Hepatocyte (in vitro differentiated cells): ENCODE measurements around the gene UXS1. TPM values are rescaled to one million over a fixed set of nuclear protein-coding genes. Genes with fewer than 3 reads are reported as not detected.

ENCODE experiments used
- DNase-seq: peaks from one replicate; pipeline ENCODE4 v3.0.0-alpha.2; 2016; ENCODE audit warnings: low spot score
- H2AFZ ChIP-seq: fragments of 200-600 bp; sonication (generic); 2 replicates; pipeline ENCODE4 v1.6.0; 2016; ENCODE audit warnings: antibody characterized with exemption, mild to moderate bottlenecking
- H3K27ac ChIP-seq: fragments of 200-600 bp; sonication (generic); 2 replicates; pipeline ENCODE4 v1.5.1; 2016; ENCODE audit warnings: mild to moderate bottlenecking
- H3K27me3 ChIP-seq: fragments of 200-600 bp; sonication (generic); 2 replicates; pipeline ENCODE4 v1.6.1; 2016
- H3K36me3 ChIP-seq: fragments of 200-600 bp; sonication (generic); replicated peaks from 2 replicates; pipeline ENCODE4 v1.5.1; 2016; ENCODE audit warnings: low read depth; ENCODE audit not compliant: insufficient read depth
- H3K4me1 ChIP-seq: fragments of 200-600 bp; sonication (generic); 2 replicates; pipeline ENCODE4 v1.5.1; 2016; ENCODE audit warnings: mild to moderate bottlenecking, moderate library complexity; ENCODE audit not compliant: insufficient read depth
- H3K4me2 ChIP-seq: fragments of 200-600 bp; sonication (generic); 2 replicates; pipeline ENCODE4 v1.6.0; 2016
- H3K4me3 ChIP-seq: fragments of 200-600 bp; sonication (generic); 2 replicates; pipeline ENCODE4 v1.5.1; 2016; ENCODE audit warnings: mild to moderate bottlenecking
- H3K79me2 ChIP-seq: fragments of 200-600 bp; sonication (generic); 2 replicates; pipeline ENCODE4 v1.6.0; 2017; ENCODE audit warnings: mild to moderate bottlenecking
- H3K9me2 ChIP-seq: fragments of 200-600 bp; sonication (generic); replicated peaks from 2 replicates; pipeline ENCODE4 v1.6.0; 2017; ENCODE audit warnings: mild to moderate bottlenecking; ENCODE audit not compliant: insufficient read depth
- H3K9me3 ChIP-seq: fragments of 200-600 bp; sonication (generic); 2 replicates; pipeline ENCODE4 v1.5.1; 2016; ENCODE audit warnings: low read depth, mild to moderate bottlenecking
- H4K20me1 ChIP-seq: fragments of 200-600 bp; sonication (generic); 2 replicates; pipeline ENCODE4 v1.6.0; 2016; ENCODE audit warnings: mild to moderate bottlenecking; ENCODE audit not compliant: insufficient read depth, poor library complexity, severe bottlenecking
- EZH2 ChIP-seq: fragments of 200-600 bp; sonication (generic); IDR thresholded peaks from 2 replicates; pipeline ENCODE4 v1.6.1; 2016; ENCODE audit warnings: antibody characterized with exemption, mild to moderate bottlenecking, borderline replicate concordance
- EZH2phosphoT487 ChIP-seq: fragments of 200-600 bp; sonication (generic); IDR thresholded peaks from one replicate; pipeline ENCODE4 v1.6.1; 2018; ENCODE audit warnings: antibody characterized with exemption, mild to moderate bottlenecking, low read depth, moderate library complexity; ENCODE audit not compliant: unreplicated experiment, severe bottlenecking
- WGBS: methylation state at CpG from one replicate; pipeline ENCODE4 v1.1.6; 2016; ENCODE audit warnings: low lambda C conversion rate; ENCODE audit errors: missing lambda C conversion rate; 5-methylcytosine and 5-hydroxymethylcytosine counted together
- polyA plus RNA-seq: library from polyadenylated mRNA; unstranded; fragments of >200 nt; fragmentation: Nextera tagmentation; extraction: Ambion mirVana; gene quantifications from 2 replicates; pipeline ENCODE4 v1.2.1, GENCODE V29; 2016
- total RNA-seq: library from RNA; depleted of rRNA; stranded (reverse); fragments of >200 nt; gene quantifications from 2 replicates; pipeline ENCODE4 v1.2.3, GENCODE V29; 2014
- TF ChIP-seq, protein P1 (sequence below): fragments of 200-600 bp; sonication (generic); IDR thresholded peaks from 2 replicates; pipeline ENCODE4 v1.5.1; 2016; ENCODE audit warnings: antibody characterized with exemption, mild to moderate bottlenecking; ENCODE audit not compliant: poor library complexity

Gene UXS1
- total and polyA plus RNA-seq, 2 experiments from 2014 or later = 46.5 to 83.2 TPM

- no peak for DNase-seq
- H2AFZ ChIP-seq = no peak overlapping the region
- H3K9me2 ChIP-seq = no peaks in the 10 kb centered on the region
- 89% methylated on average over 5 of the region's 5 CpGs for WGBS
- no peak overlapping the region for H3K27ac ChIP-seq
- H3K79me2 ChIP-seq = peaks cover 79% of the 10 kb centered on the region
- H3K4me3 ChIP-seq = no peak overlapping the region
- H3K27me3 ChIP-seq = no peaks in the 10 kb centered on the region
- peaks cover 8% of the 10 kb centered on the region for H4K20me1 ChIP-seq
- H3K9me3 ChIP-seq = no peaks in the 10 kb centered on the region
- H3K4me1 ChIP-seq = peaks cover 4% of the 10 kb centered on the region
- no peak overlapping the region for H3K4me2 ChIP-seq
- H3K36me3 ChIP-seq = peaks cover 3% of the 10 kb centered on the region
- TF ChIP-seq, protein P1, sequence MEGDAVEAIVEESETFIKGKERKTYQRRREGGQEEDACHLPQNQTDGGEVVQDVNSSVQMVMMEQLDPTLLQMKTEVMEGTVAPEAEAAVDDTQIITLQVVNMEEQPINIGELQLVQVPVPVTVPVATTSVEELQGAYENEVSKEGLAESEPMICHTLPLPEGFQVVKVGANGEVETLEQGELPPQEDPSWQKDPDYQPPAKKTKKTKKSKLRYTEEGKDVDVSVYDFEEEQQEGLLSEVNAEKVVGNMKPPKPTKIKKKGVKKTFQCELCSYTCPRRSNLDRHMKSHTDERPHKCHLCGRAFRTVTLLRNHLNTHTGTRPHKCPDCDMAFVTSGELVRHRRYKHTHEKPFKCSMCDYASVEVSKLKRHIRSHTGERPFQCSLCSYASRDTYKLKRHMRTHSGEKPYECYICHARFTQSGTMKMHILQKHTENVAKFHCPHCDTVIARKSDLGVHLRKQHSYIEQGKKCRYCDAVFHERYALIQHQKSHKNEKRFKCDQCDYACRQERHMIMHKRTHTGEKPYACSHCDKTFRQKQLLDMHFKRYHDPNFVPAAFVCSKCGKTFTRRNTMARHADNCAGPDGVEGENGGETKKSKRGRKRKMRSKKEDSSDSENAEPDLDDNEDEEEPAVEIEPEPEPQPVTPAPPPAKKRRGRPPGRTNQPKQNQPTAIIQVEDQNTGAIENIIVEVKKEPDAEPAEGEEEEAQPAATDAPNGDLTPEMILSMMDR = no peak
- TF ChIP-seq EZH2phosphoT487 (no peak), EZH2 (no peak)
Observed at GRCh38 chr2:106189764-106190468, 4.2 kb downstream of the UXS1 start.

DNA sequence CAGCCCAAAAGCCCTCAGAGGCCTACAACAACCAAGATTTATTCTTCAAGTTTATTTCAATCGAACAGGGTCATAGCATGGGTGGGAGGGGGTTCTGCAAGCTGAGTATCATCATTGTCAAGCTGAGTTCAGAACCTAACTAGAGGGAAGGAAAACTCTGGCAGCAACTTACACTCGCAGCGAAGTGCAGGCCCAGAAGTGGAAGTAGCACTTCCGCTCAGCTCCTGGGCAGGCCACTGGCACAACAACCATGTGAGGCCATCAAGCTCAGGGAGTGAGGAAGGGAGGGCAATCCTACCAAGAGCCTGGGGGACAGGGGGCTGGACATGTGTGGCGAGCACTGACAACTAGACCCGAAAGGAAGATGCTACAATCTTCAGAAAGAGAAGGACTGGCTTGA, 4.8 kb downstream of the UXS1 start:
- Histone ChIP-seq H3K4me3 (no peak overlapping the region), H3K4me2 (no peak overlapping the region), H3K79me2 (peaks cover 84% of the 10 kb centered on the region), H2AFZ (no peak overlapping the region), H3K9me3 (no peaks in the 10 kb centered on the region), H3K27me3 (no peaks in the 10 kb centered on the region), H3K27ac (no peak overlapping the region), H3K4me1 (peaks cover 3% of the 10 kb centered on the region), H3K9me2 (no peaks in the 10 kb centered on the region), H4K20me1 (peaks cover 8% of the 10 kb centered on the region), H3K36me3 (peaks cover 3% of the 10 kb centered on the region)
- 97% methylated on average over 6 of the region's 6 CpGs for WGBS
- DNase-seq = no peak
- TF ChIP-seq, protein P1 = no peak
- TF ChIP-seq EZH2phosphoT487 (no peak), EZH2 (no peak)

GRCh38 chr2:106187273-106187891, 6.7 kb downstream of the UXS1 start:
- H3K9me2 ChIP-seq = no peaks in the 10 kb centered on the region
- H3K79me2 ChIP-seq = peaks cover 94% of the 10 kb centered on the region
- H3K4me2 ChIP-seq = no peak overlapping the region
- H3K27me3 ChIP-seq = no peaks in the 10 kb centered on the region
- 95% methylated on average over 14 of the region's 14 CpGs for WGBS
- no peak overlapping the region for H3K27ac ChIP-seq
- H2AFZ ChIP-seq = no peak overlapping the region
- DNase-seq = no peak
- no peaks in the 10 kb centered on the region for H3K9me3 ChIP-seq
- peaks cover 8% of the 10 kb centered on the region for H4K20me1 ChIP-seq
- TF ChIP-seq, protein P1 = no peak
- TF ChIP-seq EZH2phosphoT487 (no peak), EZH2 (no peak)
- no peaks in the 10 kb centered on the region for H3K4me1 ChIP-seq
- H3K36me3 ChIP-seq = peaks cover 3% of the 10 kb centered on the region
- H3K4me3 ChIP-seq = no peak overlapping the region
